ENCODE results near the gene PLCG2.

DNA sequence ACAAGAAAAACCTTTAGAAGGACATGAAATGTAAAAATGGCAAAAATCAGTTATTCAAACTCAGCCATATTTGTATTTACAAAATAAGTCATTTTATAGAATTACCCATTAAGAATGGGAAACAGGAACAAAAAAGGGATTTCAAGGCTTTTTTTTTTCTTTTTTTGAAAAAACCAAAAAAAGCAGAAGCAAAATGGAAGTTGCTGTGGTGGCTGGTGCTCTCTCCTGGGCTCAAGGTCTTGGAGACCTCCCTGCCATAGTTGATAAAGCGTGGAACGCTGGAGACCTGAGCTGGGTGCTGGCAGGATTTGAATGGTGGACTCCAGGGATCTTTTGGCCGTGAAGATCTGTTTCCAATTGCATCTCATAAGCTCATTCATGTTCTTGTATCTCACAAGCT lies 3.1 kb downstream of the PLCG2 start:
- TF ChIP-seq CTCF (IDR thresholded peaks at IDR 0.05; ENCODE audit: low read depth, low read length): no peak
- no peak for TF ChIP-seq POLR2A (IDR thresholded peaks at IDR 0.05; ENCODE audit: extremely low read depth, insufficient read length)
- no peak for TF ChIP-seq MAX (IDR thresholded peaks at IDR 0.05; ENCODE audit: low read depth, low read length)

All from NB4 (cell line).